HG03575 (cell line): ENCODE data around the gene HPS1.

Experiments used
- ATAC-seq: cut with Tn5 transposase; IDR thresholded peaks from one replicate; pipeline ENCODE4 v1.9.1; 2021; ENCODE audit not compliant: unreplicated experiment, insufficient number of reproducible peaks, low FRiP score; ENCODE audit errors: extremely low read depth

The HPS1 gene

GRCh38 chr10:98377536-98377935, 69.2 kb downstream of the HPS1 start:
- no peak for ATAC-seq

DNA sequence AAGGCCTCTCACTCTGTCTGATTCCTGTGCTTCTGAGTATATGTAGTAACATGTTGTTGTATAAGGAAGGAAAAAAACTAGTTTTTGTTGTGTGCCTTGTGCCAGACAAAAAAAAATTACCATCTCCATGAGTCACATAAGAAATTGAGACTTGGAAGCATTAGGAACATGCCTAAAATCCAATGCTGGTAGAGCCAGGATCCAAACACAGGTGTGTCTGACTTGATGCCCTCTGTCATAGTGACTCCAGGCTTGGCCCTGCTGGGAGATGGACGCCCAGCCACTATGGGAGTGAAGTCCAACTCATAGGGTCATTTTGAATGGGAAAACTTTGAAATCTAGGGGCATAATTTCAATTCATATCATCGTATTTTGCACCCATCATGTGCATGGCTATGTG, 69.7 kb downstream of the HPS1 start:
- ATAC-seq = no peak

GRCh38 chr10:98376485-98376884, 70.2 kb downstream of the HPS1 start:
- no peak for ATAC-seq

DNA sequence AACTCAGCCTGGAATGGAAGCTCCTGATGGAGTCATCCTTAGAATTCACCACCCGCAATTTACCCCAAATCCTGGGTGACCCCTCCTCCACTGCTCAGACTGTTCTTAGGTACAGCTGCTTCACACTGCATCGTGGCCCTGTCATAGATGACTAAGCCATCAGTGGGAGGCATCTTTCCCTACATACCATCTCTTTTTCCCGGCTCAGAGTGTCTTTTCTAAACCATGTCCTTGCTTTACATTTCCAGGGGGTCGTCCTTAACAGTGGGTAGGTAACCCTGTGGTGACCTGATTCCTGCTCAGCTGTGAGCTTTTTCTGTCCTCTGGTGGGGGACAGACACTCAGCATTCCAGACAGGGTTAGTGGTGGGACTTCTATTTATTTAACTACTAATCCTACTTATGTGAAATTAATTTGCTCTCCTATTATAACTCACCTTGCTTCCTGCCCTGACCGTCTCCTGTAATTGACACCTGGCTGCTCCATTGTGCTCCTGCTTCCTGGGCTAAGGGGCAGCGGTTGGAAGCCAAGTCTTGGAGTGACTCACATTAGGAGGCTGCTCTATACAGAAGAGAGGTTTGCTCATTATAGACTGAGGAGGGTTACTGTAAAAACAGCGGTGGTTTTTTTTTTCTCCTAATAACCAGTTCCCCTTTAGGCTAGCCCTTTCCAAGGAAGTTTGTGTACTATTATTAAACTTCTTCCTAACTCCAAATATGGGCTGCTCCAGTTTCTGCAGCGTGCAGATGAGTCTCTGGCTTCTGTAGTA, 72.3 kb downstream of the HPS1 start:
- no peak for ATAC-seq

GRCh38 chr10:98373260-98374040, 73.3 kb downstream of the HPS1 start:
- no peak for ATAC-seq

- ATAC-seq = no peak
These were observed 75.6 kb downstream of the HPS1 start for GRCh38 chr10:98370831-98371820.

- no peak for ATAC-seq
These were observed 76.9 kb downstream of the HPS1 start for GRCh38 chr10:98369801-98370200.

- ATAC-seq = no peak
These were observed 78.1 kb downstream of the HPS1 start for GRCh38 chr10:98368644-98369043.

- ATAC-seq = no peak
These were observed 78.9 kb downstream of the HPS1 start for GRCh38 chr10:98367604-98368451.
